ENCODE results near the gene STAB1.

DNA sequence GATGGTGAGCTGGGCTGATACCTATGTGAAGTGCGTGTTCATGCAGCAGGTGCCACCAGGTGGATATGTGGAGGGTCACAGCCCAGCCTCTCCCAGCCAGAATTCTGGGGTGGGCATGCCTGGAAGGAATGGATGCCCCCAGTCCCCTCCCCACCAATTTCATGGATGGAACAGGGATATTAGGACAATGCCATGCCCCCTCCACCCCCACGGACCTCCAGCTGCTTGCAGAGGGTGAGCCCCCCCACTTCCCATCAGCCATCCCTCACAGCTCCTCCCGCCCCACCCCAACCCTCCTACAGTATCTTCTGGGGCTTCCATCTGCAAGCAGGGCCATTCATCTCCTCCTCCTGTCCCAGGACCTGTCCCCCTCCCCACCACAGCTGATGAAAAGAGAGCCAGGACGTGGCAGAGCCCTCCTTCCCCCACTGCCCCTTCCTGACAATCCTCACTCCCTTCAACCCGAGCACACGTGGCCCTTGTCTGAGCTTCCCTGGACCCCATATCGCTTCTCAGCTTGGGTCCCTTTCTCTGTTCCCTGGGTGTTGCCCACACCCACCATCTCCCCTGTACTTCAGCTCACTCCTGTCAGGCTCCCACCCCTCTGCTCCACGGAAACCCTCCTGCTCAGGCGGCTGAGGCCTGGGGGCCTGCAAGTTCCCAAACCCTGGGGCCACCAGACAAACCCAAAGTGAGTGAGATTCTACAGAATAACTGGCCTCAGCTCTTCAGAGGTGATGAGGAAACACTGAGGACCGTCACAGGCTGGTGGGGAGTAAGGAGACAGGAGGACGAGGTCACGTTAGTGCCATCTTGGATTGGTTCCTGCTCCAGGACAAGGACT lies 47.4 kb upstream of the STAB1 start:
- TF ChIP-seq EZH2 (IDR thresholded peaks at IDR 0.05) (no peak), POLR2AphosphoS5 (IDR thresholded peaks at IDR 0.05; ENCODE audit: borderline replicate concordance, low read depth, low read length) (no peak), FOXP2 (optimal IDR thresholded peaks at IDR 0.05; ENCODE audit: control extremely low read depth, extremely low read length, insufficient read depth) (no peak)

Measured in SK-N-MC (cell line).